K562 treated with DMSO at 1 percent for 12 hours (cell line): ENCODE results near the gene KAT2A. TPM values are rescaled to one million over a fixed set of nuclear protein-coding genes. Genes with fewer than 3 reads are reported as not detected.

Experiments
- total RNA-seq: library from RNA; unstranded; fragments of 300-600 nt; gene quantifications from 2 replicates; pipeline ENCODE4 v1.2.3, GENCODE V29; 2022; ENCODE audit not compliant: insufficient read depth

KAT2A gene
- total RNA-seq: 16.9 and 35.3 TPM in 2 replicates

GRCh38 chr17:42120770-42121769 is at the start of gene KAT2A:
Gene KAT2A (minus strand): TSS chr17:42121367. CDS start chr17:42121304, 63 bp downstream.

GRCh38 chr17:42122371-42123303 is 1.5 kb upstream of the KAT2A start, which contains the start of gene HSPB9:
Gene HSPB9 (plus strand): TSS chr17:42122804. CDS start chr17:42122851, 47 bp downstream.

GRCh38 chr17:42112552-42113176 is 8.5 kb downstream of the KAT2A start, which contains the start of gene DHX58:
Gene DHX58 (minus strand): TSS chr17:42112714. CDS start chr17:42111892, 822 bp downstream.

GRCh38 chr17:42097691-42098631 is 23.2 kb downstream of the KAT2A start, which contains the start of gene ZNF385C:
Gene ZNF385C (minus strand): TSS chr17:42098473. CDS start chr17:42063056, 35,417 bp downstream.

Other genes with a start within 250 kb of the KAT2A start
- gene ACLY, start 202.4 kb downstream of the KAT2A start, total RNA-seq: 42.0 and 106 TPM in 2 replicates
- gene ODAD4, start 190.8 kb downstream of the KAT2A start, total RNA-seq: 0.36 and 1.4 TPM in 2 replicates
- gene CNP, start 154.6 kb downstream of the KAT2A start, total RNA-seq: 34.5 and 50.2 TPM in 2 replicates
- 88.5 and 114 TPM in 2 replicates for gene DNAJC7, start 103.9 kb downstream of the KAT2A start, total RNA-seq
- gene NKIRAS2, start 101.3 kb downstream of the KAT2A start, total RNA-seq: 60.7 and 119 TPM in 2 replicates
- gene C17orf113, start 70.8 kb downstream of the KAT2A start, total RNA-seq: 2.0 and 2.4 TPM in 2 replicates
- gene ZNF385C, start 22.9 kb downstream of the KAT2A start, total RNA-seq: 0.73 and 1.8 TPM in 2 replicates
- 2.9 and 4.3 TPM in 2 replicates for gene DHX58, start 8.7 kb downstream of the KAT2A start, total RNA-seq
- gene HSPB9, start 1.4 kb upstream of the KAT2A start, total RNA-seq: 1.1 TPM in 1 of 2 replicates, not detected in the other
- 117 and 137 TPM in 2 replicates for gene RAB5C, start 33.6 kb upstream of the KAT2A start, total RNA-seq
- gene KCNH4, start 59.8 kb upstream of the KAT2A start, total RNA-seq: not detected in 2 replicates
- not detected in 2 replicates for gene HCRT, start 64.1 kb upstream of the KAT2A start, total RNA-seq
- gene GHDC, start 73.1 kb upstream of the KAT2A start, total RNA-seq: 15.5 and 21.4 TPM in 2 replicates
- gene STAT5B, start 155.0 kb upstream of the KAT2A start, total RNA-seq: 33.7 and 83.5 TPM in 2 replicates
- 51.5 and 84.7 TPM in 2 replicates for gene STAT5A, start 167.1 kb upstream of the KAT2A start, total RNA-seq